Diencephalon (tissue), 1 donor: ENCODE data around the gene OPN1SW. TPM values are rescaled to one million over a fixed set of nuclear protein-coding genes. Genes with fewer than 3 reads are reported as not detected.

Experiments
- small RNA-seq: library from RNA; depleted of rRNA; stranded (forward); fragments of <200 nt; gene quantifications from one replicate; pipeline ENCODE3, GENCODE V24; 2014
- total RNA-seq: library from RNA; depleted of rRNA; stranded (reverse); fragments of >200 nt; gene quantifications from one replicate; pipeline ENCODE4 v1.2.3, GENCODE V29; 2014

Gene OPN1SW, protein sequence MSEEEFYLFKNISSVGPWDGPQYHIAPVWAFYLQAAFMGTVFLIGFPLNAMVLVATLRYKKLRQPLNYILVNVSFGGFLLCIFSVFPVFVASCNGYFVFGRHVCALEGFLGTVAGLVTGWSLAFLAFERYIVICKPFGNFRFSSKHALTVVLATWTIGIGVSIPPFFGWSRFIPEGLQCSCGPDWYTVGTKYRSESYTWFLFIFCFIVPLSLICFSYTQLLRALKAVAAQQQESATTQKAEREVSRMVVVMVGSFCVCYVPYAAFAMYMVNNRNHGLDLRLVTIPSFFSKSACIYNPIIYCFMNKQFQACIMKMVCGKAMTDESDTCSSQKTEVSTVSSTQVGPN
- total RNA-seq, result not detected

GRCh38 chr7:128775744-128776474 lies at the start of gene OPN1SW:
Gene OPN1SW, minus strand, starts transcription at chr7:128775794. Its CDS starts 13 bp downstream, at chr7:128775781.

DNA sequence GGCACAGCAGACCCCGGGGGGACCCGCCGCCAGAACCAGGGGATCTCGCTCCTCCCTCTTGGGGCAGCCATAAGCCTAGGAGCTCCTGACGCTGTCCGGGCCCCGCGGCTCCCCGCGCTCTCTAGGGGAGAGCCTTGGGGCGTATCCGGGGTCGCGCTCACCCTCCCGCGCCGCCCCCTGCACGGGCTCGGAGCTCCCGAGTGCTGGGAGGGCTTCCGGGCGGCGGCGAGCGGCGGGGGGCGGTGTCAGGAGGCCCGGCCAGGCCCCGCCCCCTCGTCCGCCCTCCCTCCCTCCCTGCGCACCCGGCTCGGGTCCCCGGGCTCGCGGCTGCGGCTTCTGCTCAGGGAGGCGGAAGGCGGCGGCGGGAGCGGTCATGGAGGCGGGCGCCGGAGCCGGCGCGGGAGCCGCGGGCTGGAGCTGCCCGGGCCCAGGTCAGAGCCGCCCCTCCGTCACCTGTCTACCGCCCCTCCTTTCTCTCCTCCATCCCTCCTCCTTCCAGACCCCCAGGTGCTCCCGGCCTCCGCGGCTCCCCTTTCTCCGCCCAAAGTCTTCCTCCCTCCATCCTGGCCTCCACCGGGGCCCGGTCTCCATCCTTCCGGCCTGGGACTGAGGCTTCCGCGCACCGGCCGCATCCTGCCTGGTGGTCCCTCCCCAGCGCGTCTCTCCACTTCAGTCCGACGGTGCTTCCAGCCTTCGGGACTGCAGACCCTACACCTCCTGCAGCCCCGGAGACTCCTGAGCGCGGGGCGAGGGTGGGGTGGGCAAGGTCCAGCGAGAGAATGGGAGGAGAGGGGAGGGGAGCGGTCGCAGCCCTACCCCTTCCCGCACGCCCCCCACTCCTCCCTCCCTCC lies 15.8 kb upstream of the OPN1SW start, which contains the start of gene CCDC136:
TSS of gene CCDC136 (plus strand) at position 848 of the 851 bp plus-strand sequence. CDS start 444 bp downstream, outside the sequence.

DNA sequence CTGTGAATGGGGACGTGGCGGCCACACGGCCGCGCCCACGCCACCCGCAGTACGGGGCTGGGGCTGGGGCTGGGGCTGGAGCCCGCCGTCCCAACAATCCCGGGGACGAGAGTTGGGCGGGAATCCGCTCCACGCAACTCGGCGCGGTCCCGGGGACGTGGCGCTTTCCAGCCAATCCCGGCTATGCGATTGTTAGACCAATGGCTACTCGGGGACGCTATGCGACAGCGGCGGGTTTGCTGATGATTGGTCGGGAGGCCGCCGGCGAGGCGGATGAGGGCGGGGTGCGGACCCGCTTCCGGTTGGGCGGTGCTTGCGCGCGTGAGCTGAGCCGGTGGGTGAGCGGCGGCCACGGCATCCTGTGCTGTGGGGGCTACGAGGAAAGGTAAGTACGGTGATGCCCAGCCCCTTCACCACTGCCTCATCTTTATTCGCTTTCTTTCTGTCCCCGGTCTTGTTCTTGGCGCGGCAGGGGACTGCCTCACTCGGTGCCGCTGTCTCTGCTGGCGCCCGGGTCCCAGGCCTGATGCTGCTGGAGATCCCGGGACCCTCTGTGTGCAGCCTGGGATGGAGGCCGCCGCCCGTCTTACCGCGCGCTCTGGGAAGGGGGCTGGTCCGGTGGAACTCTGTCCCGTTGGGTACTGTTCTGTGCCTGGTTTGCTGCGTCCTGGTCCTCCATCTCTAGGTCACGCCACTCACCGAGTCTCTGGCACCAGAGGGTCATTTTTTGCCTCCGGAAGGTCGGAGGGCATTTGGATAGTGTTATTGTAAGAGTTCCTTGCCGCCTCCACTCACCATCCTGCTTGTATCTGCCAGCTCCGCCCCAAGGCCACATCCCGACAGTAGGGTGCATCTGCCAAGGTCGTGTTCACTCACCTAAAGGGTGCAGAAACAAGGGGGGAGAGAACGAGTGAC lies 36.3 kb downstream of the OPN1SW start, which contains the start of gene CALU:
TSS of gene CALU (plus strand) at position 312 of the 915 bp plus-strand sequence. CDS start 9,225 bp downstream, outside the sequence.

Small RNAs within 50 kb of the gene (small RNA-seq; reads per million reads assigned to genes)
- gene RN7SL81P, result not detected

Other genes starting within 250 kb of the OPN1SW start
- 0.92 TPM for gene GARIN1A, start 103.5 kb downstream of the OPN1SW start, total RNA-seq
- gene CALU, start 36.4 kb downstream of the OPN1SW start, total RNA-seq, result 51.2 TPM
- 57.2 TPM for gene CCDC136, start 16.2 kb upstream of the OPN1SW start, total RNA-seq
- 20.1 TPM for gene FLNC, start 54.6 kb upstream of the OPN1SW start, total RNA-seq
- 90.9 TPM for gene ATP6V1F, start 87.1 kb upstream of the OPN1SW start, total RNA-seq
- gene KCP, start 134.9 kb upstream of the OPN1SW start, total RNA-seq, result 1.2 TPM
- gene IRF5, start 162.1 kb upstream of the OPN1SW start, total RNA-seq, result 3.9 TPM